ENCODE data around the gene USP49.

DNA sequence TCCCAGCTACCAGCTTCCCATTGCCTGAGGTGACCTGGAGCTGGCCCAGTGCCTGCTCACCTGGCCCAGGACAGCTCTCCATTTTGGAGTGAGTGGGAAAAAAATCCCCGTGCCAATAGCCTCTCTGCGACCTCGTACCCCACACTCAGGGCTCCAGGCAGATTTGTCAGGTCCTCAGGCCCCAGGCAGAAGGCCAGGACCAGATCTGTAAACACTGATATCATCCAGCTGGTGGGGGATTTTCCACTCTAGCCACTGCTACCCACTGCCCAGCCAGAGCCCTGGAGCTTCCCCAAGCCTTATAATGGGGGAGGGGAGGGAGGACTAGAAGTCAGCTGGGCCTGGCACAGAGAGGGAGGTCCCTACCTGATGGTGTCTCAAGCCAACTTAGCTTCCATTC is 146.6 kb downstream of the USP49 start:
- TF ChIP-seq, protein P1, sequence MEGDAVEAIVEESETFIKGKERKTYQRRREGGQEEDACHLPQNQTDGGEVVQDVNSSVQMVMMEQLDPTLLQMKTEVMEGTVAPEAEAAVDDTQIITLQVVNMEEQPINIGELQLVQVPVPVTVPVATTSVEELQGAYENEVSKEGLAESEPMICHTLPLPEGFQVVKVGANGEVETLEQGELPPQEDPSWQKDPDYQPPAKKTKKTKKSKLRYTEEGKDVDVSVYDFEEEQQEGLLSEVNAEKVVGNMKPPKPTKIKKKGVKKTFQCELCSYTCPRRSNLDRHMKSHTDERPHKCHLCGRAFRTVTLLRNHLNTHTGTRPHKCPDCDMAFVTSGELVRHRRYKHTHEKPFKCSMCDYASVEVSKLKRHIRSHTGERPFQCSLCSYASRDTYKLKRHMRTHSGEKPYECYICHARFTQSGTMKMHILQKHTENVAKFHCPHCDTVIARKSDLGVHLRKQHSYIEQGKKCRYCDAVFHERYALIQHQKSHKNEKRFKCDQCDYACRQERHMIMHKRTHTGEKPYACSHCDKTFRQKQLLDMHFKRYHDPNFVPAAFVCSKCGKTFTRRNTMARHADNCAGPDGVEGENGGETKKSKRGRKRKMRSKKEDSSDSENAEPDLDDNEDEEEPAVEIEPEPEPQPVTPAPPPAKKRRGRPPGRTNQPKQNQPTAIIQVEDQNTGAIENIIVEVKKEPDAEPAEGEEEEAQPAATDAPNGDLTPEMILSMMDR (IDR thresholded peaks at IDR 0.05), result no peak
- TF ChIP-seq POLR2AphosphoS5 (IDR thresholded peaks at IDR 0.05), result no peak
